HepG2 (cell line): ENCODE measurements around the gene ACAN. TPM values are rescaled to one million over a fixed set of nuclear protein-coding genes. Genes with fewer than 3 reads are reported as not detected.

Experiments
- ARNTL ChIP-seq: sonication (generic); formaldehyde crosslinking; IDR thresholded peaks from 2 replicates; pipeline ENCODE4 v1.4.0; 2020; ENCODE audit warnings: mild to moderate bottlenecking, missing genetic modification reagents
- BATF2 ChIP-seq: sonication (generic); formaldehyde crosslinking; IDR thresholded peaks from 2 replicates; pipeline ENCODE4 v1.8.0; 2022; ENCODE audit warnings: mild to moderate bottlenecking, missing genetic modification reagents, moderate library complexity
- FOSL1 ChIP-seq: sonication (generic); formaldehyde crosslinking; IDR thresholded peaks from 2 replicates; pipeline ENCODE4 v1.9.0; 2021; ENCODE audit warnings: missing genetic modification reagents, borderline replicate concordance
- FOXA3 ChIP-seq: IDR thresholded peaks from 2 replicates; pipeline ENCODE4 v1.6.1; 2016; ENCODE audit warnings: missing genetic modification reagents, missing compliant biosample characterization
- IRF2 ChIP-seq: IDR thresholded peaks from 2 replicates; pipeline ENCODE4 v1.6.1; 2018; ENCODE audit warnings: missing genetic modification reagents, missing compliant biosample characterization
- KAT8 ChIP-seq: IDR thresholded peaks from 2 replicates; pipeline ENCODE4 v1.6.1; 2016; ENCODE audit warnings: missing genetic modification reagents, missing compliant biosample characterization
- LCORL ChIP-seq, 2 experiments: fragments of 450-650 bp in 1 of 2; sonication (generic) in 1 of 2; formaldehyde crosslinking in 1 of 2; IDR thresholded peaks; 2 replicates each; pipeline versions ENCODE4 v1.5.0 to v1.6.1; 2017 to 2020; ENCODE audit warnings: antibody characterized with exemption in 1 of 2, missing genetic modification reagents in 1 of 2
- NCOA5 ChIP-seq: sonication (generic); formaldehyde crosslinking; IDR thresholded peaks from 2 replicates; pipeline ENCODE4 v1.4.0; 2020; ENCODE audit warnings: missing genetic modification reagents
- PLSCR1 ChIP-seq: sonication (generic); formaldehyde crosslinking; IDR thresholded peaks from 2 replicates; pipeline ENCODE4 v1.5.0; 2020; ENCODE audit warnings: missing genetic modification reagents, mild to moderate bottlenecking, borderline replicate concordance
- SALL1 ChIP-seq: sonication (generic); formaldehyde crosslinking; IDR thresholded peaks from 2 replicates; pipeline ENCODE4 v1.8.0; 2022; ENCODE audit warnings: mild to moderate bottlenecking, missing genetic modification reagents
- TCF7 ChIP-seq: sonication (generic); IDR thresholded peaks from 2 replicates; pipeline ENCODE4 v1.6.1; 2016; ENCODE audit warnings: antibody characterized with exemption, low read depth
- ZNF180 ChIP-seq: sonication (generic); formaldehyde crosslinking; IDR thresholded peaks from 2 replicates; pipeline ENCODE4 v1.4.0; 2020; ENCODE audit warnings: low read depth, missing genetic modification reagents, borderline replicate concordance
- ZNF570 ChIP-seq: sonication (generic); formaldehyde crosslinking; IDR thresholded peaks from 2 replicates; pipeline ENCODE4 v1.4.0; 2020; ENCODE audit warnings: mild to moderate bottlenecking, missing genetic modification reagents, borderline replicate concordance
- ZSCAN25 ChIP-seq: sonication (generic); formaldehyde crosslinking; IDR thresholded peaks from 2 replicates; pipeline ENCODE4 v1.8.0; 2022; ENCODE audit warnings: mild to moderate bottlenecking, missing genetic modification reagents
- polyA plus RNA-seq, 8 experiments: library from polyadenylated mRNA; depleted of rRNA in 3 of 8; stranded (reverse) in 7 of 8; unstranded in 1 of 8; fragments of >200 nt; fragmentation: Illumina TruSeq in 4 of 8; extraction: Trizol in 4 of 8; gene quantifications; 2 replicates each; pipeline versions ENCODE4 v1.2.1 to v1.2.3, GENCODE V29; 2011 to 2016; ENCODE audit warnings: low read depth in 4 of 8, missing spikeins in 1 of 8, mixed read lengths in 1 of 8; ENCODE audit not compliant: insufficient read depth in 1 of 8
- total RNA-seq, 5 experiments: library from RNA; depleted of rRNA; stranded (reverse); fragments of >200 nt; fragmentation: Illumina TruSeq; extraction: Trizol; gene quantifications; 2 replicates each; pipeline ENCODE4 v1.2.3, GENCODE V29; 2016; ENCODE audit warnings: low read depth in 1 of 5
- TF ChIP-seq, protein P1 (sequence below): sonication (generic); formaldehyde crosslinking; conservative IDR thresholded peaks from 2 replicates; pipeline ENCODE4 v1.4.0; 2020; ENCODE audit warnings: mild to moderate bottlenecking, missing genetic modification reagents, moderate library complexity
- TF ChIP-seq, protein P2 (sequence below): sonication (generic); formaldehyde crosslinking; IDR thresholded peaks from 2 replicates; pipeline ENCODE4 v1.4.0; 2020; ENCODE audit warnings: mild to moderate bottlenecking, missing genetic modification reagents

ACAN gene
- total and polyA plus RNA-seq, 2 of the 13 experiments (the other 11 are each of a cell fraction or from before 2014, with no cell fraction given): not detected

GRCh38 chr15:88904624-88905327 lies 101.5 kb downstream of the ACAN start (continued):
- TF ChIP-seq IRF2 (CRISPR knock-in tag) (peak; percentile 32; the same call in 1 of the 2 replicates), ARNTL (CRISPR knock-in tag) (no peak), PLSCR1 (CRISPR knock-in tag) (no peak), TCF7 (0 out of 2 replicates have a peak, but pooled peaks have one; percentile 45), FOSL1 (CRISPR knock-in tag) (no peak), BATF2 (CRISPR knock-in tag) (no peak), LCORL (IDR thresholded peaks at IDR 0.05) (no peak), LCORL (CRISPR knock-in tag; IDR thresholded peaks at IDR 0.05) (peak; percentile 46; the same call in 1 of the 2 replicates), NCOA5 (CRISPR knock-in tag) (no peak), ZNF570 (no peak), FOXA3 (0 out of 2 replicates have a peak, but pooled peaks have one; percentile 7), ZNF180 (CRISPR knock-in tag) (no peak), KAT8 (CRISPR knock-in tag) (0 out of 2 replicates have a peak, but pooled peaks have one; percentile 15), SALL1 (0 out of 2 replicates have a peak, but pooled peaks have one; percentile 34), ZSCAN25 (peak; percentile 94)
- TF ChIP-seq, protein P1, sequence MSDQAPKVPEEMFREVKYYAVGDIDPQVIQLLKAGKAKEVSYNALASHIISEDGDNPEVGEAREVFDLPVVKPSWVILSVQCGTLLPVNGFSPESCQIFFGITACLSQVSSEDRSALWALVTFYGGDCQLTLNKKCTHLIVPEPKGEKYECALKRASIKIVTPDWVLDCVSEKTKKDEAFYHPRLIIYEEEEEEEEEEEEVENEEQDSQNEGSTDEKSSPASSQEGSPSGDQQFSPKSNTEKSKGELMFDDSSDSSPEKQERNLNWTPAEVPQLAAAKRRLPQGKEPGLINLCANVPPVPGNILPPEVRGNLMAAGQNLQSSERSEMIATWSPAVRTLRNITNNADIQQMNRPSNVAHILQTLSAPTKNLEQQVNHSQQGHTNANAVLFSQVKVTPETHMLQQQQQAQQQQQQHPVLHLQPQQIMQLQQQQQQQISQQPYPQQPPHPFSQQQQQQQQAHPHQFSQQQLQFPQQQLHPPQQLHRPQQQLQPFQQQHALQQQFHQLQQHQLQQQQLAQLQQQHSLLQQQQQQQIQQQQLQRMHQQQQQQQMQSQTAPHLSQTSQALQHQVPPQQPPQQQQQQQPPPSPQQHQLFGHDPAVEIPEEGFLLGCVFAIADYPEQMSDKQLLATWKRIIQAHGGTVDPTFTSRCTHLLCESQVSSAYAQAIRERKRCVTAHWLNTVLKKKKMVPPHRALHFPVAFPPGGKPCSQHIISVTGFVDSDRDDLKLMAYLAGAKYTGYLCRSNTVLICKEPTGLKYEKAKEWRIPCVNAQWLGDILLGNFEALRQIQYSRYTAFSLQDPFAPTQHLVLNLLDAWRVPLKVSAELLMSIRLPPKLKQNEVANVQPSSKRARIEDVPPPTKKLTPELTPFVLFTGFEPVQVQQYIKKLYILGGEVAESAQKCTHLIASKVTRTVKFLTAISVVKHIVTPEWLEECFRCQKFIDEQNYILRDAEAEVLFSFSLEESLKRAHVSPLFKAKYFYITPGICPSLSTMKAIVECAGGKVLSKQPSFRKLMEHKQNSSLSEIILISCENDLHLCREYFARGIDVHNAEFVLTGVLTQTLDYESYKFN (CRISPR knock-in tag): 0 out of 2 replicates have a peak, but pooled peaks have one; percentile 33
- TF ChIP-seq, protein P2, sequence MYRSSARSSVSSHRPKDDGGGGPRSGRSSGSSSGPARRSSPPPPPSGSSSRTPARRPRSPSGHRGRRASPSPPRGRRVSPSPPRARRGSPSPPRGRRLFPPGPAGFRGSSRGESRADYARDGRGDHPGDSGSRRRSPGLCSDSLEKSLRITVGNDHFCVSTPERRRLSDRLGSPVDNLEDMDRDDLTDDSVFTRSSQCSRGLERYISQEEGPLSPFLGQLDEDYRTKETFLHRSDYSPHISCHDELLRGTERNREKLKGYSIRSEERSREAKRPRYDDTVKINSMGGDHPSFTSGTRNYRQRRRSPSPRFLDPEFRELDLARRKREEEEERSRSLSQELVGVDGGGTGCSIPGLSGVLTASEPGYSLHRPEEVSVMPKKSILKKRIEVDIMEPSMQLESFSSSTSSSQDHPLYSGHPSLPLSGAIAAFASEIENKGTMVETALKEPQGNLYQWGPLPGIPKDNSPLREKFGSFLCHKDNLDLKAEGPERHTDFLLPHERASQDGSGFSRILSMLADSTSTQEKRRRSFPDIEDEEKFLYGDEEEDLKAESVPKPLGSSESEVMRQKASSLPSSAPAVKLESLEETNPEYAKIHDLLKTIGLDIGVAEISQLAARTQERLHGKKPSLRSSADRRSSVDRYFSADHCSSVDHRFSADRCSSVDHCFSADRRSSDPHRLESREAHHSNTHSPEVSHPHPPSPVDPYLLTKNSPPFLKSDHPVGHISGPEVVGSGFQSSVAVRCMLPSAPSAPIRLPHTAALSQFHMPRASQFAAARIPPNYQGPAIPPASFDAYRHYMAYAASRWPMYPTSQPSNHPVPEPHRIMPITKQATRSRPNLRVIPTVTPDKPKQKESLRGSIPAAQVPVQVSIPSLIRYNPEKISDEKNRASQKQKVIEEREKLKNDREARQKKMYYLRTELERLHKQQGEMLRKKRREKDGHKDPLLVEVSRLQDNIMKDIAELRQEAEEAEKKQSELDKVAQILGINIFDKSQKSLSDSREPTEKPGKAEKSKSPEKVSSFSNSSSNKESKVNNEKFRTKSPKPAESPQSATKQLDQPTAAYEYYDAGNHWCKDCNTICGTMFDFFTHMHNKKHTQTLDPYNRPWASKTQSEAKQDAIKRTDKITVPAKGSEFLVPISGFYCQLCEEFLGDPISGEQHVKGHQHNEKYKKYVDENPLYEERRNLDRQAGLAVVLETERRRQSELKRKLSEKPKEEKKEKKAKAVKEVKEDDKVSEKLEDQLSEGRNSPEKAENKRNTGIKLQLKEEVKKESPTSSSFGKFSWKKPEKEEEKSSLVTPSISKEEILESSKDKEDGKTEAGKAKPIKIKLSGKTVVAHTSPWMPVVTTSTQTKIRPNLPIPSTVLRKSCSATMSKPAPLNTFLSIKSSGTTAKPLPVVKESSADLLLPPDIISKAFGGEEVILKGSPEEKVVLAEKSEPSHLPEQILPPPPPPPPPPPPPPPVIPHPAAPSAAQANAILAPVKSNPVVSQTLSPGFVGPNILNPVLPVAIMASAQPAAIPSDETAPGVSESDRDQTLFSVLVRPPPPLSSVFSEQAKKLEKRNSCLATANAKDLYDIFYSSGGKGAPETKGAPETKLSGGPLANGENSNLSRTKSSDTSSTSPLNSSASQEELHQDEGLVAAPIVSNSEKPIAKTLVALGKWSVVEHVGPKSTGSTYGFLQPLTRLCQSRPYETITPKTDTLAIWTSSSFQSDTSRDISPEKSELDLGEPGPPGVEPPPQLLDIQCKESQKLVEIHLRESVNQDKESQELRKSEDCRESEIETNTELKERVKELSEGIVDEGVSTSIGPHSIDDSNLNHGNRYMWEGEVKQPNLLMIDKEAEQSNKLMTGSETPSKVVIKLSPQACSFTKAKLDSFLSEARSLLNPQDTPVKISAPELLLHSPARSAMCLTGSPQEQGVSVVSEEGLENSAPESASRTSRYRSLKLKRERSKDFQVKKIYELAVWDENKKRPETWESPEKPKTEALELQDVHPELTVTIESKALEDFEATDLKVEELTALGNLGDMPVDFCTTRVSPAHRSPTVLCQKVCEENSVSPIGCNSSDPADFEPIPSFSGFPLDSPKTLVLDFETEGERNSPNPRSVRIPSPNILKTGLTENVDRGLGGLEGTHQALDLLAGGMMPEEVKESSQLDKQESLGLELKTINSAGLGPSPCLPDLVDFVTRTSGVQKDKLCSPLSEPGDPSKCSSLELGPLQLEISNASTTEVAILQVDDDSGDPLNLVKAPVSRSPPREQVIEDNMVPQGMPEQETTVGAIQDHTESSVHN: no peak
